IMR-90 (cell line): ENCODE measurements around the gene TCF7L2. TPM values are rescaled to one million over a fixed set of nuclear protein-coding genes. Genes with fewer than 3 reads are reported as not detected.
A peak's percentile ranks its signal among the peaks of the same experiment; 100 is the strongest.
"Not testable (repeated sequence)": the region's sequence is repeated elsewhere in the genome, so short reads cannot be mapped to it uniquely, and the experiment has no call there.

Experiments used
- ATAC-seq: fragments of 200-7000 bp; cut with Tn5 transposase; 2 replicates; pipeline ENCODE4 v1.9.1; 2020; ENCODE audit warnings: low read depth, mild to moderate bottlenecking, moderate library complexity
- BruUV-seq: library from RNA; stranded (reverse); fragments of 400-500 nt; replicated peaks from 2 replicates; lab custom pipeline; 2021; lab: Mats Ljungman, UMichigan
- CTCF ChIA-PET: fragments of 300-600 bp; formaldehyde crosslinking; extraction: SDS; loops from one replicate; lab custom pipeline; 2021; ENCODE audit warnings: antibody characterized with exemption; lab: Yijun Ruan, JAX
- POLR2A ChIA-PET: fragments of 300-600 bp; sonication (Branson Sonifier 250); formaldehyde crosslinking; loops from one replicate; lab custom pipeline; 2022; ENCODE audit warnings: antibody characterized with exemption; ENCODE audit not compliant: unreplicated experiment; lab: Charles Lee
- DNase-seq: peaks from one replicate; pipeline ENCODE4 v3.0.0; 2013
- H2AFZ ChIP-seq: replicated peaks from 2 replicates; pipeline ENCODE3; 2013; ENCODE audit warnings: low read length, mild to moderate bottlenecking; ENCODE audit not compliant: poor library complexity
- H2AK5ac ChIP-seq: 2 replicates; pipeline ENCODE4 v1.6.1; 2013; ENCODE audit warnings: low read depth, low read length, inconsistent platforms
- H2AK9ac ChIP-seq: replicated peaks from 2 replicates; pipeline ENCODE3; 2013; ENCODE audit warnings: mild to moderate bottlenecking, low read depth, low read length, moderate library complexity; ENCODE audit not compliant: poor library complexity
- H2BK120ac ChIP-seq: 2 replicates; pipeline ENCODE4 v1.6.1; 2013; ENCODE audit warnings: low read depth, low read length, inconsistent platforms
- H2BK15ac ChIP-seq: 3 replicates; pipeline ENCODE4 v1.6.1; 2013; ENCODE audit warnings: low read depth, low read length, inconsistent platforms
- H2BK20ac ChIP-seq: 2 replicates; pipeline ENCODE4 v1.6.1; 2013; ENCODE audit warnings: low read depth, mild to moderate bottlenecking, inconsistent platforms, low read length, moderate library complexity
- H2BK5ac ChIP-seq: 2 replicates; pipeline ENCODE4 v1.6.1; 2013; ENCODE audit warnings: mild to moderate bottlenecking, low read depth, low read length, inconsistent platforms; ENCODE audit not compliant: poor library complexity, severe bottlenecking
- H3K14ac ChIP-seq: replicated peaks from 2 replicates; pipeline ENCODE4 v1.6.1; 2013; ENCODE audit warnings: low read depth, low read length, inconsistent platforms
- H3K18ac ChIP-seq: 2 replicates; pipeline ENCODE4 v1.6.1; 2013; ENCODE audit warnings: low read depth, low read length, control low read depth
- H3K23ac ChIP-seq: 2 replicates; pipeline ENCODE4 v1.6.1; 2013; ENCODE audit warnings: low read depth, low read length, inconsistent platforms
- H3K27ac ChIP-seq: 2 replicates; pipeline ENCODE4 v1.5.1; 2013; ENCODE audit warnings: mild to moderate bottlenecking, control low read depth, low read length; ENCODE audit not compliant: insufficient read depth
- H3K27me3 ChIP-seq: 2 replicates; pipeline ENCODE4 v1.6.1; 2013; ENCODE audit warnings: low read length; ENCODE audit not compliant: control insufficient read depth, insufficient read depth
- H3K36me3 ChIP-seq: 2 replicates; pipeline ENCODE4 v1.6.1; 2013; ENCODE audit warnings: low read length, mixed read lengths; ENCODE audit not compliant: control insufficient read depth, insufficient read depth
- H3K4ac ChIP-seq: 2 replicates; pipeline ENCODE4 v1.6.1; 2013; ENCODE audit warnings: low read depth, low read length, inconsistent platforms
- H3K4me1 ChIP-seq: 2 replicates; pipeline ENCODE4 v1.6.1; 2013; ENCODE audit warnings: low read length, mixed read lengths; ENCODE audit not compliant: control insufficient read depth, insufficient read depth
- H3K4me2 ChIP-seq: 2 replicates; pipeline ENCODE4 v1.6.1; 2013; ENCODE audit warnings: low read depth, mild to moderate bottlenecking, control low read depth, low read length, moderate library complexity
- H3K4me3 ChIP-seq: 2 replicates; pipeline ENCODE4 v1.5.1; 2013; ENCODE audit warnings: low read depth, mild to moderate bottlenecking, control low read depth, low read length, moderate library complexity; ENCODE audit not compliant: insufficient read depth
- H3K56ac ChIP-seq: 2 replicates; pipeline ENCODE4 v1.6.1; 2013; ENCODE audit warnings: low read length, inconsistent platforms; ENCODE audit not compliant: insufficient read depth; ENCODE audit errors: extremely low read depth
- H3K79me1 ChIP-seq, 2 experiments: 2 replicates each; pipeline ENCODE4 v1.6.1; 2013; ENCODE audit warnings: low read length in 2 of 2, inconsistent platforms in 1 of 2, low read depth in 1 of 2
- H3K9ac ChIP-seq: 2 replicates; pipeline ENCODE4 v1.6.1; 2013; ENCODE audit warnings: low read depth, low read length, control low read depth
- H3K9me1 ChIP-seq: 2 replicates; pipeline ENCODE4 v1.6.1; 2013; ENCODE audit warnings: low read length, inconsistent platforms; ENCODE audit not compliant: insufficient read depth
- H3K9me3 ChIP-seq: 2 replicates; pipeline ENCODE4 v1.6.1; 2013; ENCODE audit warnings: low read length; ENCODE audit not compliant: control insufficient read depth, insufficient read depth
- H4K20me1 ChIP-seq: 2 replicates; pipeline ENCODE4 v1.6.1; 2013; ENCODE audit warnings: low read length, inconsistent platforms; ENCODE audit not compliant: insufficient read depth
- H4K5ac ChIP-seq: 2 replicates; pipeline ENCODE4 v1.6.1; 2013; ENCODE audit warnings: mild to moderate bottlenecking, low read depth, low read length, control low read depth
- H4K8ac ChIP-seq, 2 experiments: 2 replicates each; pipeline ENCODE4 v1.6.1; 2013; ENCODE audit warnings: low read depth in 2 of 2, low read length in 2 of 2, control low read depth in 1 of 2, inconsistent platforms in 1 of 2
- H4K91ac ChIP-seq: 2 replicates; pipeline ENCODE4 v1.6.1; 2013; ENCODE audit warnings: low read depth, low read length, inconsistent platforms; ENCODE audit not compliant: insufficient read depth
- MAFK ChIP-seq: IDR thresholded peaks from 2 replicates; pipeline ENCODE4 v1.6.1; 2012; ENCODE audit warnings: low read depth, low read length, improper control_type of control experiment
- MXI1 ChIP-seq: IDR thresholded peaks from 2 replicates; pipeline ENCODE4 v1.6.1; 2012; ENCODE audit warnings: low read depth, mild to moderate bottlenecking, low read length, moderate library complexity, borderline replicate concordance
- RCOR1 ChIP-seq: IDR thresholded peaks from 2 replicates; pipeline ENCODE4 v1.6.1; 2012; ENCODE audit warnings: mild to moderate bottlenecking, low read length, improper control_type of control experiment; ENCODE audit not compliant: insufficient replicate concordance
- WGBS, 2 experiments: methylation state at CpG; one replicate each; pipeline versions ENCODE4 v1.1.5 to v1.1.7; 2013; ENCODE audit warnings: missing lambda C conversion rate in 2 of 2; ENCODE audit not compliant: insufficient read length in 1 of 2; ENCODE audit errors: extremely low coverage in 2 of 2; 5-methylcytosine and 5-hydroxymethylcytosine counted together
- dilution Hi-C: fragments of 300-500 bp; cut with HindIII; formaldehyde crosslinking; loops from one replicate; pipeline ENCODE4 v1.14.3; 2018; ENCODE audit warnings: low sequenced_read_pairs; ENCODE audit not compliant: unreplicated experiment
- in situ Hi-C: fragments of 300-500 bp; cut with MboI; formaldehyde crosslinking; loops from 3 replicates; pipeline ENCODE4 v1.14.3; 2019; ENCODE audit warnings: low sequenced_read_pairs, inconsistent platforms, mixed read lengths
- intact Hi-C: fragments of 100-400 bp; cut with micrococcal nuclease; formaldehyde crosslinking; loops from 2 replicates; pipeline ENCODE4 v1.10.0; 2022
- polyA plus RNA-seq, 3 experiments: library from polyadenylated mRNA; depleted of rRNA; stranded (reverse); fragments of >200 nt; gene quantifications; 2 replicates each; pipeline ENCODE4 v1.2.3, GENCODE V29; 2012; ENCODE audit warnings: low replicate concordance in 1 of 3
- total RNA-seq: library from RNA; depleted of rRNA; stranded (reverse); fragments of >200 nt; gene quantifications from 2 replicates; pipeline ENCODE4 v1.2.3, GENCODE V29; 2012

TCF7L2 gene
- total and polyA plus RNA-seq, 2 of the 4 experiments (the other 2 are of a cell fraction), result 1.3 to 12.2 TPM

DNA sequence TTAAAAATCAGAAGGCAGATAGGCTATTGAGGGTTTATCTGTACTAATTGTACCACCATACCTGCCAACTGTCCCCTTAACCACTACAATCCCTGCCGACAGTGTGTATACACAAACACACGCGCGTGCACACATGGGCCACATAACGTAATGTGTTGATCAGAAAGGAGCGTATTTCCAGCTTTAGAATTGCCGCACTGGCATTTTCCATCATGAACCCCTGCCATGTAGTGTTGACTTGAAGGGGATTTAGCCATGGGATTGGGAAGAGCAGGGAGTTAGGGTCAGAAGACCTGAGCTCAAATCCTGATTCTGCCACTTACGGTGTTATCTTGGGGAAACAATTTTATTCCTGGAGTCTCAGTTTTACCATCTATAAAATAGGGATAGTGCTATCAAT is 158.9 kb downstream of the TCF7L2 start:
- no peak overlapping the region for H3K14ac ChIP-seq
- dilution Hi-C loops (no loop called here), intact Hi-C loops (no loop called here), in situ Hi-C loops (no loop called here)
- POLR2A ChIA-PET, result no interaction called here
- peaks cover 30 to 32% of the 10 kb centered on the region in 2 experiments for H3K79me1 ChIP-seq
- TF ChIP-seq RCOR1 (no peak), MXI1 (no peak), MAFK (0 out of 2 replicates have a peak, but pooled peaks have one; percentile 17)
- H3K23ac ChIP-seq, result no peak overlapping the region
- WGBS, 2 experiments, result 94% methylated on average over 3 of the region's 8 CpGs; no CpG with 5 or more reads in 1 of the 2 experiments
- H3K9ac ChIP-seq, result no peak overlapping the region
- DNase-seq, result no peak
- H3K4me2 ChIP-seq, result no peak overlapping the region
- H2BK120ac ChIP-seq, result no peak overlapping the region
- H4K8ac ChIP-seq, result no peak overlapping the region
- BruUV-seq, result no TSS peak
- H3K27me3 ChIP-seq, result no peaks in the 10 kb centered on the region
- H3K27ac ChIP-seq, result no peak overlapping the region
- peaks cover 7% of the 10 kb centered on the region; the same call in 1 of the 2 replicates for H4K20me1 ChIP-seq
- peaks cover 2% of the 10 kb centered on the region; the same call in 1 of the 2 replicates for H3K36me3 ChIP-seq
- no peak overlapping the region for H2AFZ ChIP-seq
- no peak overlapping the region for H3K4me3 ChIP-seq
- H3K4me1 ChIP-seq, result peaks cover 7% of the 10 kb centered on the region
- H3K4ac ChIP-seq, result no peak overlapping the region
- H4K91ac ChIP-seq, result no peak overlapping the region
- H2AK9ac ChIP-seq, result no peak overlapping the region
- no peak overlapping the region for H4K5ac ChIP-seq
- H3K9me3 ChIP-seq, result no peaks in the 10 kb centered on the region
- peak overlapping the region; percentile 20; the same call in 1 of the 2 replicates for H2AK5ac ChIP-seq
- no peak overlapping the region for H2BK20ac ChIP-seq
- peaks cover 2% of the 10 kb centered on the region; the same call in 1 of the 2 replicates for H3K9me1 ChIP-seq
- no peak overlapping the region for H2BK5ac ChIP-seq
- no peak for ATAC-seq
- no peak overlapping the region for H3K56ac ChIP-seq
- no peak overlapping the region for H3K18ac ChIP-seq
- H2BK15ac ChIP-seq, result no peak overlapping the region
- CTCF ChIA-PET, result no interaction called here

- H3K56ac ChIP-seq, H2AK9ac ChIP-seq, H2BK5ac ChIP-seq, H3K9ac ChIP-seq, H3K9me3 ChIP-seq, H4K8ac ChIP-seq, H2AFZ ChIP-seq, H3K9me1 ChIP-seq, ATAC-seq, H3K27ac ChIP-seq, H2BK20ac ChIP-seq, intact Hi-C loops, DNase-seq, H3K23ac ChIP-seq, H2BK120ac ChIP-seq, H4K20me1 ChIP-seq, H3K4me3 ChIP-seq, H3K4me1 ChIP-seq, H3K4me2 ChIP-seq, H3K14ac ChIP-seq, H2BK15ac ChIP-seq, BruUV-seq, H3K4ac ChIP-seq, H3K36me3 ChIP-seq, H3K27me3 ChIP-seq, in situ Hi-C loops, CTCF ChIA-PET, H4K5ac ChIP-seq, H2AK5ac ChIP-seq, dilution Hi-C loops, H3K18ac ChIP-seq, H4K91ac ChIP-seq: not testable (repeated sequence)
- no CpG with 5 or more reads among the region's 4 CpGs for WGBS, 2 experiments
- POLR2A ChIA-PET, result interaction anchor here (0.6 kb wide), 1 partner anchor 1501 kb away, joined by 3 read pairs; no protein-coding TSS in a partner anchor
- peaks cover 26 to 28% of the 10 kb centered on the region in 2 experiments for H3K79me1 ChIP-seq
Measured at GRCh38 chr10:113109482-113109881, 159.4 kb downstream of the TCF7L2 start.
